GM18508 (cell line): ENCODE measurements around the gene IGFBP1.

Source experiments
- ATAC-seq: cut with Tn5 transposase; IDR thresholded peaks from one replicate; pipeline ENCODE4 v1.9.1; 2021; ENCODE audit warnings: moderate number of reproducible peaks; ENCODE audit not compliant: insufficient read depth, unreplicated experiment

The IGFBP1 gene

DNA sequence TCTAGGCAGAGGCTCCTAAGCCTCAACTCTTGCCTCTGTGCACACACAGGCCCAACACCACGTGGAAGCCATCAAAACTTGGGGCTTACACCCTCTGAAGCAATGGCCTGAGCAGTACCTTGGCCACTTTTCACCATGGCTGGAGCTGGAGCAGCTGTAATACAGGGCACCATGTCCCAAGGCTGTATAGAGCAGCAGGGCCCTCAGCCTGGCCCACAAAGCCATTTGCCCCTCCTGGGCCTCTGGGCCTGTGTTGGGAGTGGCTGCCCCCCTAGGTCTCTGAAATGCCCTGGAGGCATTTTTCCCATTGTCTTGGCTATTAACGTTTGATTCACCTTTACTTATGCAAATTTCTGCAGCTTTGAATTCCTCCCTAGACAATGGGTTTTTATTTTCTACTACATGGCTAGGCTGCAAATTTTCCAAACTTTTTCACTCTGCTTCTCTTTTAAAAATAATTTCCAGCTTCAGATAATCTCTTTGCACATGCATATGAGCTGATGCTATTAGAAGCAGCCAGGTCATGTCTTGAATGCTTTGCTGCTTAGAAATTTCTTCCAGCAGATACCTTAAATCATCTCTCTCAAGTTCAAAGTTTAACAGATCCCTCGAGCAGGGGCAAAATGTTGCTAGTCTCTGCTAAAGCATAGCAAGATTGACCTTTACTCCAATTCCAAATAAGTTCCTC is 9.7 kb upstream of the IGFBP1 start:
- ATAC-seq: no peak

DNA sequence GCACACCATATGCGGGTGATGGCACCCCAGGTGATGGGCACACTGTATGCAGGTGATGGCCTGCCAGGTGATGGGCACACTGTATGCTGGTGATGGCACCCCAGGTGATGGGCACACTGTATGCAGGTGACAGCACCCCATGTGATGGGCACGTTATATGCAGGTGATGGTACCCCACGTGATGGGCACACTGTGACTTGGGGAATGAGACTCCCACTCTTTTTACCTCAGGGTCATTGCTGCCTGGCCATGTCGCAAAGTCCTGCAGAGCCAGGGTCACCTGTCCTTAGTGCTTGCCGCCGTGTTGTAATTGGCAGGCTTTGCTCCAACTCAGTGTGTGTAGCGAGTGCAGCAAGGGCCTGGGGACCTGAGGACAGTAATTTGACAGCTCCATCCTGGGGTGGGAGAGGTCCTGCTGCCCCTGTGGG is 7.8 kb upstream of the IGFBP1 start:
- no peak for ATAC-seq

- ATAC-seq: no peak
These were observed 7.0 kb upstream of the IGFBP1 start for GRCh38 chr7:45881280-45881758.

DNA sequence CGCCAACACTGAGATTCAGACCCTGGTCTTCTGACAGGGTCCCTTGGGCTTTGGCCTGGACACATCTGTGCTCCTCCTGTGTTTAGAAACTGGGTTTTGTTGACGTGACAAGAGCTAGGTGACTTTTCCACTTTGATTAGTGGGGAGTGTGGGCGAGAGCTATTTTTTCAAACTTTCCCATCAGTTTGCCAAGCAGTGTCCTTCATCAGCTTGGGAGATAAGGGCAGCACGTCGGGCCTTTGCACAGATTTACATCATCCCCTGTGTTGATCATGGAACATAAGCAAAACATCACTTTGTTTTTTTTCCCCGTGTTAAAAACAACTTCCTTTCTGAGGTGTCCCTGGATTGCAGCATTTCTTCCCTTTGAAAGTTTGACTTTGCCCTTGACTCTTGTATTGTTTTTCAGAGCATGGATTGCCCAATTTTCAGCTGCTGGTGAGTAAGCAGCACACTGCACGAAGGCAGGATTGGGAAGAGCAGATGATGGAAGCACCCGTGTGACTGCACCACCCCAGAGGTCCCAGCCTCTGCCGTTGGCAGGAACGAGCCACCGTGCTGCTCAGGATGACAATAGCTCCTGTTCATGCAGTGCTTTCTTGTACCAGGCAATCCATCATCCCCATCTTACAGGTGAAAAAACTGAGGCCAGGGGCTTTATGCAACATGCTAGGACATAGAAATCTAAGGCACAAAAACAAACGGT is 6.4 kb upstream of the IGFBP1 start:
- no peak for ATAC-seq

DNA sequence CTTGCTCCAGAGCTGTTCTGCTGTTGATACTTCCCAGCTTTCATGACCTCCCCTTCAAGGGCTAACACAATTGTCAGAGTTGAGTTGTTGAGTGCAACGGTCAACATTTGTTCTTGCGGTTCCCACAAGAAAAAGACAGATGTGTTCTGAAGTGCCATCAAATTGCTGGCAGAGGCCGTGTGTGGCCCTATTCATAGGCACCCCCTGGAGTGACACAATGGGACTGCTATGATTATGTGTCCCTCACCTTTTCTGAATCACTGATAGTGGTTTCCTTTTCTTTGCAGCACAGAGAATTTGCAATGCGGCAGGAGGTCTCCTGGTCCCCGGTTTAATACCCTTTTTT is 5.8 kb upstream of the IGFBP1 start:
- ATAC-seq: no peak

GRCh38 chr7:45884136-45884535 is 4.2 kb upstream of the IGFBP1 start:
- ATAC-seq: no peak

GRCh38 chr7:45885264-45885882 is 2.9 kb upstream of the IGFBP1 start:
- no peak for ATAC-seq

- ATAC-seq: no peak
These were observed 1.2 kb upstream of the IGFBP1 start for GRCh38 chr7:45886931-45887667.

GRCh38 chr7:45888993-45889366 is 692 bp downstream of the IGFBP1 start:
- no peak for ATAC-seq

DNA sequence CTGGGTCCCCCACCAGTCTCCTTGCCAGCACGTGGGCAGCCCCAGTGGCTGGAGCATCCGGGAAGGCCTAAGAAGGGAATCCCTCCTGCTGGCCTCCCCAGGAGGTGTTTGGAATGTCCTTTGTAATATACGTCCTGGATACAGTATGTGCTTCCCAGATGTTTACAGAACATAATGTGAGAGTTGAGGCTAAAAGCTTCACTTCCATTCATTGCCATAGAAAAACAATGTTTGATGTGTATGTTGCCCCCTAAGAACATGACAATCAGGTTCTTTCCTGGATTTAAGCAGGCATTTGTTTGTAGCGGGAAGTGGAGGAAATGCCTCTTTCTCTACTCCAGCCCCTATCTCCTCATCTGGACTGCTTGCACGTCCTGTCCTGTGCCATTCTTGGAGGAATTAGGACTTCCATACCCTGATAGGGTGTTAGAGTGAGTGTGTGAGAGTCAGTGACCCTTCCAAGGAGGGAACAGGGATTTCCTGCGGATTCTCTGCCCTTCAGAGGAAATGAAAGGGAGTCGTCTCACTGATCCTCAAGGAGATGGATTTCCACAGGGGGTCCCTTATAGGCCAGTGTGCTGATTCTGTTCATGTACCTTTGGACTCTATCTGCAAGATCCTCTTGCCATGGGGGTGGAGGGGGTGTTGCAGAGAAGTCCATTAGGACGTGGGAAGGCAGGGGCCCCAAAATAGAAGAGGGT is 1.2 kb downstream of the IGFBP1 start:
- no peak for ATAC-seq

DNA sequence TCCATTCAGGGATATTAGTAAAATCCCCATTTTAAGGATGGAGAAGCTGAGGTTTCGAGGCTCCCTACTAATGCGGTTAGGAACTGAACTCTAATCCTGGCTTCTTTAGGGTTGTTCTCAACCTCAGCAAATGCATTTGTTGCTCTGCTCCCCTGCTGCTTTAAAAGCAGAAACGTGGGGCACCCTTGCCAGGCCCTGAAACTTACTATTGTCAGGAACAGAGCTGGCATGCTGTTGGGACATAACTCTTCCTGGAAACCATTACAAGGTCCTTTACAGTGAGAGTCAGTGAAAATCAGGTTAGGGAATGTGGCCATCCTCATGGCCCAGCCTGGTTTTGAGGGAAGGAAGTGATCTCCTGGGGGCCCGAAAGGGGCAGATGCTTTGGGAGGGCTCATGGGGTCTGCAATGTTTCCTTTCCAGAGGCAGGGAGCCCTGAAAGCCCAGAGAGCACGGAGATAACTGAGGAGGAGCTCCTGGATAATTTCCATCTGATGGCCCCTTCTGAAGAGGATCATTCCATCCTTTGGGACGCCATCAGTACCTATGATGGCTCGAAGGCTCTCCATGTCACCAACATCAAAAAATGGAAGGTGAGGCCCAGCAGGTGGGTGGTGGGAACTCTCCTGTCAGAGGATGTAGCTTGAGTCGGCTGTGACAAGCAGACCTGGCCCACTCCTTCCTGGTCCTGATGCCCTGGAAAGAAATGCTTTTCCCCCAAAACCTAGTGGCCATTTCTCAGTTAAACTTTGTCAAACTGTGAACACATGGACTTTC is 2.0 kb downstream of the IGFBP1 start:
- ATAC-seq: no peak

DNA sequence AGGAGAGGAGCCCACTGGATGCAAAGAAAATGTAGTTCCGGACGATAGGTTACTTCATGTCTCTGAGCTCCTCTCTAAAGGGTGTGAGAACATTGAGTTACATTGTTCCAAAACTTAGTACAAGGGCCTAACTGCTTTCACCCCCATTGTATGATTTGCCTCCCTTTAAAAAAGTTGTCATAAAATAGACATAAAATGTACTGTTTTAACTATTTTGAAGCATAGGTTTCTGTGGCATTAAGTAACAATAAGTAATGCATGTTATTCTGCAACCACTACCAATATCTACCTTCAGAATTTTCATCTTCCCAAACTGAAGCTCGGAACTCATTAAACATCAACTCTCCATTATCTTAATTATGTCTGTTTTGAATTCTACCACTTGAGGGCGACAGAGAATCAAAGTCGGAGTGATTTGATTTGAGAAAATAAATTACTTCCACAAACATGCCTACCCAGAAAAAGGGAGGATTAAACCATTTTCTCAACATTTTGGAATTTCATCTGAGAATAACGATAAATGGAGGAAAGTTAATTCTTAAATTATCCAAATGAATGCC is 2.7 kb downstream of the IGFBP1 start:
- ATAC-seq: no peak

DNA sequence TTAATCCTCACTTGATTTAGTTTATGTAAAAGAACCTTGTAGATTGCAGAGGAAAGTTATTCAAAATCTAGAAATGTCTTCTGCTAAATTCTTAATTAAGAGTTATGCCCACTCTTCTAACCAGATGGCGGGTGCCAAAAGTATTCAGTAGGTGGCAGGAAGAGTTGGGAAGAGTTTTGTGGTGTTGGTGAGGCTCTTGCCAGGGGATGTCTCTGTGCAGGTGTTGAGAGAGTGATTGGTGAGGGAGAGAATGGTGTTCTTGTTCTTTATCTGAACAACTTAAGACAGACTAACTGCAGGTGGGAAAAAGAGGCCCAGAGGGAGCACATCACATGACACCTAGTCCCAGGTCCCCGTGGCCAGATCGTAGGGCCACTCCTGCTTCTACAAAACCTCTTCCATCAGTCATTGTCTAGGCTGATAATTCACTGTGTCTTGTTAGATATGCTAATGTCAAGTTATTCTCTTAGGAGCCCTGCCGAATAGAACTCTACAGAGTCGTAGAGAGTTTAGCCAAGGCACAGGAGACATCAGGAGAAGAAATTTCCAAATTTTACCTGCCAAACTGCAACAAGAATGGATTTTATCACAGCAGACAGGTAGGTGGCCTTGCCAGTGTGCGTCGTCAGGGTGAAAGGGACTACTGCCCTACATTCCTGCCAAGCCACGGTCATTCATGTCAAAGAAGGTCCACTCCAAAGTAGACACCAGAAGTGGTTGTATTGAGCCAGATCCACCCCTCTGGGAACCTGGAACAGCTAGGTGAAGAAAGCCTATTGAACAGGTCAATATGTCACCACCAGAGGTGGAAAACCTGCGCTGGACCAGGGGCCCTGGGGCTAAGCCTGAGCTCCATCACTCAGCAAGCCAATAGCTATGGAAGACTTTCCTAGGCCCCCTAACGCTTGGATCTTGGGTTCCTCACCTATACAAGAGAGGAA is 3.4 kb downstream of the IGFBP1 start:
- no peak for ATAC-seq

- no peak for ATAC-seq
These were observed 4.2 kb downstream of the IGFBP1 start for GRCh38 chr7:45892407-45893035.

DNA sequence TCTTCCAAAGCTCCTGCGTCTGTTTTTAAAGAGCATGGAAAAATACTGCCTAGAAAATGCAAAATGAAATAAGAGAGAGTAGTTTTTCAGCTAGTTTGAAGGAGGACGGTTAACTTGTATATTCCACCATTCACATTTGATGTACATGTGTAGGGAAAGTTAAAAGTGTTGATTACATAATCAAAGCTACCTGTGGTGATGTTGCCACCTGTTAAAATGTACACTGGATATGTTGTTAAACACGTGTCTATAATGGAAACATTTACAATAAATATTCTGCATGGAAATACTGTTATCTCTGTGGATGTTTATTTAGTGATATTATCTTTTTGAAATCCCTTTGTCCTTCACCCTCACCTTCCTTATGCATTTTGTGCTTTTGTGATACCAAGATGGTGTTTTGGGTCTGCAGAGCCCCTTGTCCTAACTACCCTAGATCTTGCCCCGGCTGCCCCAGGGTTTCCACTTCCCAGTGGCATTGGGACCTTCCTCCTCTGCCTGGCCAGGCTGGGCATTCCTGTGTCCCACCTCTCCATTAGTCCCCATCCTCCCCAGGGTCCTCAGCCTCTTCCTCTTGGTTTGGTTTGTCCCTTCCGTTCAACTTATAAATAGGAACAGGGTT is 5.2 kb downstream of the IGFBP1 start:
- no peak for ATAC-seq

DNA sequence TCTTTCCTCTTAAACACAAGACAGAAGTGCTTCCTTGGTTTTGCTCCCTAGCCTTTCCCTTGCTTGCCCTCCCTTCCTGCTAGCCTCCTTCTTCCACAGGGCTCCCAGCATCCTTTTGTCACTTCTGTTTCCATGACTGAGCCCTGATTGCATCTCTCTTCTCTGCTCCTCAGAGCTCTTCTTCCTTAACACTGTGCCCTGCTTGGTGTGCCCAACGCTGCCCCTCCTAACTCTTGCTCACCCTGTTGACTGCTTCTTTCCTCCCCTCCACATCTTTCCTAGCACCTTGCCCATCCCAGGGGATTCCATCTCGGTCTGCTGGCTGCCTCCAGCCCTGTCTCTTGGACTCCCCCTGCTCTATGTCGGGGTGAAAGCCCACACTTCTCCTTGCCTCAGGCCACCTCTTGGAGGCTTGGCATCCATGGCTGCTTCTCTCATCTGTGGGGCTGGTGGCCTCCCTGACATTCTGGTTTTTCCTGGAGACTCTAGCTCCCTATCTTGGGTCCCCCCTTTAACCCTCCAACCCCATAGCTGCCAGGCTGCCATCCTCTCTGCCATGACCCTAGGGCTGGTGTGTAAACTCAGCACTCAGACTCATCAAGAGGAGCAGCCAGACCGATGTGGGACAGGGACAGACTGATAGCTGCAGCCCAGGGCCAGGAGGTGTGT is 5.8 kb downstream of the IGFBP1 start:
- ATAC-seq: no peak

GRCh38 chr7:45894665-45895062 is 6.4 kb downstream of the IGFBP1 start:
- ATAC-seq: no peak
